Esophagus muscularis mucosa (tissue), 4 donors: Measurements from ENCODE around the gene FAM180B. TPM values are rescaled to one million over a fixed set of nuclear protein-coding genes. Genes with fewer than 3 reads are reported as not detected.

ENCODE experiments used
- DNase-seq: peaks from one replicate; pipeline ENCODE4 v3.0.0-alpha.2; 2017; ENCODE audit errors: extremely low spot score
- H3K27ac ChIP-seq, 4 donors: fragments of 200-600 bp; sonication (generic); replicated peaks in 1 of 4; 1 replicate in 3 of 4; 2 replicates in 1 of 4; pipeline ENCODE4 v1.5.1; 2016 to 2019; ENCODE audit warnings: mild to moderate bottlenecking in 1 of 4
- H3K27me3 ChIP-seq, 4 donors: fragments of 200-600 bp; sonication (generic); one replicate each; pipeline versions ENCODE4 v1.5.1 to v1.6.0; 2016 to 2019
- H3K36me3 ChIP-seq, 4 donors: fragments of 200-600 bp; sonication (generic); one replicate each; pipeline ENCODE4 v1.5.1; 2016 to 2019
- H3K4me1 ChIP-seq, 4 donors: fragments of 200-600 bp; sonication (generic); one replicate each; pipeline ENCODE4 v1.5.1; 2016 to 2019
- H3K4me3 ChIP-seq, 4 donors: fragments of 200-600 bp; sonication (generic); 1 replicate in 2 of 4; 2 replicates in 2 of 4; pipeline ENCODE4 v1.5.1; 2016 to 2019; ENCODE audit warnings: mild to moderate bottlenecking in 4 of 4, moderate library complexity in 1 of 4
- H3K9me3 ChIP-seq, 4 donors: fragments of 200-600 bp; sonication (generic); 1 replicate in 3 of 4; 2 replicates in 1 of 4; pipeline ENCODE4 v1.5.1; 2016 to 2019
- EP300 ChIP-seq: sonication (generic); formaldehyde crosslinking; IDR thresholded peaks from one replicate; pipeline ENCODE4 v1.6.1; 2017; ENCODE audit warnings: antibody characterized with exemption
- POLR2A ChIP-seq: fragments of 450-650 bp; IDR thresholded peaks from one replicate; pipeline ENCODE4 v1.6.1; 2017; ENCODE audit warnings: antibody characterized with exemption, moderate library complexity, mild to moderate bottlenecking, low read depth
- POLR2AphosphoS5 ChIP-seq, 2 donors: sonication (generic); formaldehyde crosslinking; IDR thresholded peaks; one replicate each; pipeline ENCODE4 v1.6.1; 2017; ENCODE audit warnings: antibody characterized with exemption in 2 of 2
- WGBS: methylation state at CpG from one replicate; pipeline ENCODE4 v1.1.5; 2018; 5-methylcytosine and 5-hydroxymethylcytosine counted together
- intact Hi-C: fragments of 100-400 bp; cut with DNase I; formaldehyde crosslinking; loops from one replicate; pipeline ENCODE4 v1.15.1; 2023
- total RNA-seq, 4 donors: library from RNA; depleted of rRNA; stranded (reverse); fragments of >200 nt; gene quantifications; one replicate each; pipeline versions ENCODE4 v1.1.0 to v1.2.1, GENCODE V29; 2016
- TF ChIP-seq, protein P1 (sequence below), 3 experiments: fragments of 200-600 bp in 2 of 3; fragments of 450-650 bp in 1 of 3; sonication (generic) in 2 of 3; IDR thresholded peaks; one replicate each; pipeline ENCODE4 v1.5.1; 2017 to 2019; ENCODE audit warnings: antibody characterized with exemption in 3 of 3, mild to moderate bottlenecking in 2 of 3, moderate library complexity in 1 of 3

Gene FAM180B
- total RNA-seq, 4 donors from 2014 or later = 0.66 to 0.80 TPM; not detected in 2

DNA sequence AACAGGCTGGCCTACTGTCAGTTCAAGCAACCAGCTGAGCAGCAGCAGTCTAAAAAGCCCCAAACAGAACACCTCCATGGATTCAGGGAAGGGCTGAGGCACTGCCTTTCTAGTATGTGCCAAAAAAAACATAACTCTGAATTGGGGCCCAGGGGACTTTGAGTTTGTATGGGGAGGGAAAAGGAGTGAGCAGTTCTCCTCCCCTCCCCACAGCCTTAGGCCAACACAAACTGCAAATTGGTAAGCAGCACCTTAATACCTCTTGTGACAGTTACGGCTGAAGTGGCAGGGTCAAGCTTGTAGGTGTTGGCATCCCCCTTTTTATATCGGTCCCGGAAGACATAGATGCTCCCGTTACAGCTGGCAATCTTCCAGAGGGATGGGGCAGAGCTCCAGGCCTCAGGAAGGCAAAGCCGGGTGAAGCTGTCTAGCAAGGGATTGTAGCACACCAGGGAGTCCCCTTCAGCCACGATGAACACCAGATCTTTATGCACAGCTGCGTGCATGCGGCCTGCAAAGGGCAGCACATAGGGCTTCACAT, 13.7 kb upstream of the FAM180B start:
- no peaks in the 10 kb centered on the region for H3K9me3 ChIP-seq
- peaks cover 37 to 86% (median 59%) of the 10 kb centered on the region in 4 donors for H3K36me3 ChIP-seq
- no peak overlapping the region for H3K27ac ChIP-seq
- no peaks in the 10 kb centered on the region for H3K27me3 ChIP-seq
- no peak for DNase-seq
- 32% methylated on average over 8 of the region's 8 CpGs for WGBS
- peaks cover 20 to 34% (median 28%) of the 10 kb centered on the region in 4 donors for H3K4me1 ChIP-seq
- intact Hi-C loops = no loop called here
- H3K4me3 ChIP-seq = no peak overlapping the region
- no peak for TF ChIP-seq POLR2A
- TF ChIP-seq POLR2AphosphoS5 (IDR thresholded peaks at IDR 0.05) = no peak
- no peak for TF ChIP-seq EP300
- TF ChIP-seq, protein P1, sequence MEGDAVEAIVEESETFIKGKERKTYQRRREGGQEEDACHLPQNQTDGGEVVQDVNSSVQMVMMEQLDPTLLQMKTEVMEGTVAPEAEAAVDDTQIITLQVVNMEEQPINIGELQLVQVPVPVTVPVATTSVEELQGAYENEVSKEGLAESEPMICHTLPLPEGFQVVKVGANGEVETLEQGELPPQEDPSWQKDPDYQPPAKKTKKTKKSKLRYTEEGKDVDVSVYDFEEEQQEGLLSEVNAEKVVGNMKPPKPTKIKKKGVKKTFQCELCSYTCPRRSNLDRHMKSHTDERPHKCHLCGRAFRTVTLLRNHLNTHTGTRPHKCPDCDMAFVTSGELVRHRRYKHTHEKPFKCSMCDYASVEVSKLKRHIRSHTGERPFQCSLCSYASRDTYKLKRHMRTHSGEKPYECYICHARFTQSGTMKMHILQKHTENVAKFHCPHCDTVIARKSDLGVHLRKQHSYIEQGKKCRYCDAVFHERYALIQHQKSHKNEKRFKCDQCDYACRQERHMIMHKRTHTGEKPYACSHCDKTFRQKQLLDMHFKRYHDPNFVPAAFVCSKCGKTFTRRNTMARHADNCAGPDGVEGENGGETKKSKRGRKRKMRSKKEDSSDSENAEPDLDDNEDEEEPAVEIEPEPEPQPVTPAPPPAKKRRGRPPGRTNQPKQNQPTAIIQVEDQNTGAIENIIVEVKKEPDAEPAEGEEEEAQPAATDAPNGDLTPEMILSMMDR (IDR thresholded peaks at IDR 0.05) = no peak

DNA sequence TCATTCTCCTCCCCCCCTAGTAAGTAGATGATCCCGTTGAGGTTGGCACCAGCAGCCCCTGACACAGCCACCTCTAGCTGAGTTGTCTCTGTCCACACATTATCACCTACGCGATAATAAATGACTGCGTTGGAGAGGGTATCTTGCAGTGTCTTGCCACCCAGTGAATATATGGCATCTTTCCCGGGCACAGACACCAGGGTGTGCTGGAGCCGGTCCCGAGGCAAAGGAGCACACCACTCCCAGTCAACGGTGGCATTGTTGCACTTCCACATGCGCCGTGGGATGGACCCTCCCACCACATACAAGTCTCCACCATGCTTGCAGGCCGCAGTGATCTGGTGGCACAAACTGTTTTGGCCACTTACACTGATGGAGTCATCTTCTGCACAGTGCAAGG, 13.2 kb upstream of the FAM180B start:
- H3K9me3 ChIP-seq = no peaks in the 10 kb centered on the region
- no peak for DNase-seq
- H3K4me3 ChIP-seq = no peak overlapping the region
- H3K27ac ChIP-seq = no peak overlapping the region
- no peaks in the 10 kb centered on the region for H3K27me3 ChIP-seq
- no peak for TF ChIP-seq EP300
- no peak for TF ChIP-seq POLR2A
- no peak for TF ChIP-seq POLR2AphosphoS5 (IDR thresholded peaks at IDR 0.05)
- TF ChIP-seq, protein P1 (IDR thresholded peaks at IDR 0.05) = no peak
- intact Hi-C loops = no loop called here
- peaks cover 25 to 39% (median 33%) of the 10 kb centered on the region in 4 donors for H3K4me1 ChIP-seq
- H3K36me3 ChIP-seq = peaks cover 37 to 83% (median 59%) of the 10 kb centered on the region in 4 donors
- WGBS = 83% methylated on average over 11 of the region's 11 CpGs

DNA sequence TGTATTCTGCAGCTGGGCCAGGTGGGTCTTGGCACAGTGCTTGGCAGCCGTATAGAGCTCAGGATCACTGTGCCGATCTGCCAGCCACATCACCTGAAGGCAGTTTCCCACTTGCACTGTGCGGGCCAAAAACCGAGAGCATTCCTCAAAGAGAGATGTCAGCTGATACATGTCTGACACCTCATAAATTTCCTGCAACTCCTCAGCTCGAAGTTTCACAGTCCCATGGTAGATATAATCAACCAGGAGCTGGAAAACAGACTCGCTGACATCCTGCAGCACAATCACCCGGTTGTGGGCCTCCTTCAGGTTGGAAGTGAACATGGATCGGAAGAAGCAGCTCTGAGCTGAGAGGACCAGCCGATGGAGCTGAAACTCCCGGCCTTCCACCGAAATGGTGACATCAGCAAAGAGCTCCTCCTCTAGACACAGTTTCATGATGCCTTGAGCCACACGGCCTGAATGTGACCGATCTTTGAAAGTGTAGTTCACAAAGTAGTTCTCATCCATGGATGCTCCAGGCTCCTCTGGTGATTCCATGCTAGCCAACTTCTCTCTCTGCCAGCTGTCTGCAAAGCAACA, 8.9 kb upstream of the FAM180B start:
- intact Hi-C loops = no loop called here
- peaks cover 36 to 57% (median 43%) of the 10 kb centered on the region in 4 donors for H3K4me1 ChIP-seq
- TF ChIP-seq, protein P1 (IDR thresholded peaks at IDR 0.05) = no peak
- TF ChIP-seq POLR2A = no peak
- TF ChIP-seq EP300 = no peak
- no peak for TF ChIP-seq POLR2AphosphoS5 (IDR thresholded peaks at IDR 0.05)
- H3K4me3 ChIP-seq = peak overlapping the region; percentile 87 to 92 (median 91)
- peaks cover 46 to 67% (median 56%) of the 10 kb centered on the region in 4 donors for H3K36me3 ChIP-seq
- H3K27me3 ChIP-seq = no peaks in the 10 kb centered on the region
- peak overlapping the region in 3 of 4 donors; percentile 81 to 86 (median 86) for H3K27ac ChIP-seq
- no peaks in the 10 kb centered on the region for H3K9me3 ChIP-seq
- WGBS = 48% methylated on average over 13 of the region's 13 CpGs
- no peak for DNase-seq

DNA sequence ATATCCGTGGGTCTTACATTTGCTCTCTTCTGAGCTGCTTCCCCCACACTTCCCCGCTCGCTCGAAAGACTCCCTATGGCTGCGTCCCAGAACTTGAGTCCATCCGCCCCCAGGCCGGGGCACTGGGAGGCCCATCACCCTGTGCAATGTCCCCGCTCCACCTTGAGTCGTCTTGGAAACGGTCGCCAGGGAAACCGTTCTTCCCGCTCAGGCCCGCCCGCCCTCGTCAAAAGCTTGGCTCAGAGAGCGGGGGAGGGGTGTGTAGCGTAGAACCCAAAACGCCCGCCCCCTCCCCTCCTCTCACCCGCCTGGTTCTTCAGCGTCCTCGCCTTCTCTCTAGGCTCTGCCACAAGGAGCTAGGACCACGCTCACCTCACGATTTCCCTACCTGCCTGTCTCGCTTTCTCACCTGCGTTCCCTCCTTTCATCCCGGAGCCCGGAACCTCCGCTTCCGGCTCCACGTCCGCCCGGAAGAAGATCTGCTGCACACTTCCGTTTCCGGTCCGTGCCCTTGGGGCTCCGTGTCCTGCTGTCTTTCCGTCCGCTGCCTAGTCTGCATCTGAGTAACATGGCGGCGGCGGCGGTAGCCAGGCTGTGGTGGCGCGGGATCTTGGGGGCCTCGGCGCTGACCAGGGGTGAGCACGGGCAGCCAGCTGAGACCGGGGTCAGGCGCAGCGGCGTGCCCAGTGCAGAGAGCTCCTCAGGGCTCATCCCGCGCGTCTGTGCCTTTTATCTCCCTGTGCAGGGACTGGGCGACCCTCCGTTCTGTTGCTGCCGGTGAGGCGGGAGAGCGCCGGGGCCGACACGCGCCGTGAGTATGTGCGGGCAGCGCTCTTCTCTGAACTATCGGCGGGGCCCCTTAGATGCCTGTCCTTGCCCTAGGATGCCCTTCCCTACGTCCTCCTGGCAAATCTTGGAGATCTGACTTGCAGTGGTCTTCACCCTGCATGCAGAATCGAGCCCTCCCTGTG, 7.7 kb upstream of the FAM180B start, which contains the start of the genes KBTBD4 and NDUFS3:
KBTBD4 (minus strand) TSS at position 447 of the 971 bp plus-strand sequence; CDS start at position 428, 19 bp downstream.
NDUFS3 (plus strand) TSS at position 551 of the 971 bp plus-strand sequence; CDS start at position 569, 18 bp downstream.
- peak; percentile 96 for DNase-seq
- H3K36me3 ChIP-seq = peaks cover 47 to 67% (median 57%) of the 10 kb centered on the region in 4 donors
- peak within 1 kb of the TSS; percentile 81 to 89 (median 86) for H3K27ac ChIP-seq
- under 1% methylated on average over 56 of the region's 72 CpGs for WGBS
- no peaks in the 10 kb centered on the region for H3K27me3 ChIP-seq
- no peaks in the 10 kb centered on the region for H3K9me3 ChIP-seq
- H3K4me3 ChIP-seq = peak within 1 kb of the TSS; percentile 87 to 92 (median 91)
- H3K4me1 ChIP-seq = peaks cover 28 to 45% (median 34%) of the 10 kb centered on the region in 4 donors
- intact Hi-C loops = no loop called here
- TF ChIP-seq, protein P1 (IDR thresholded peaks at IDR 0.05) = no peak
- TF ChIP-seq POLR2A (peak; percentile 47), POLR2AphosphoS5 (IDR thresholded peaks at IDR 0.05) (peak; percentile 93)
